HEK293 (cell line): Measurements from ENCODE around the gene PROSER3.

ENCODE experiments used
- EGR2 ChIP-seq: fragments of 450-650 bp; formaldehyde crosslinking; IDR thresholded peaks from 2 replicates; pipeline ENCODE4 v1.5.1; 2016; ENCODE audit warnings: low read depth, missing biosample characterization, missing genetic modification characterization
- GLI2 ChIP-seq: fragments of 450-650 bp; formaldehyde crosslinking; IDR thresholded peaks from 2 replicates; pipeline ENCODE4; 2017; ENCODE audit warnings: missing biosample characterization, missing genetic modification characterization, low read depth, borderline replicate concordance
- KLF16 ChIP-seq: fragments of 450-650 bp; formaldehyde crosslinking; IDR thresholded peaks from 2 replicates; pipeline ENCODE4 v1.5.1; 2017; ENCODE audit warnings: missing biosample characterization, missing genetic modification characterization
- PRDM1 ChIP-seq: fragments of 450-650 bp; formaldehyde crosslinking; IDR thresholded peaks from 2 replicates; pipeline ENCODE4; 2016; ENCODE audit warnings: missing biosample characterization, missing genetic modification characterization
- YY2 ChIP-seq: fragments of 450-650 bp; formaldehyde crosslinking; IDR thresholded peaks from 2 replicates; pipeline ENCODE4 v1.5.1; 2016; ENCODE audit warnings: missing biosample characterization, missing genetic modification characterization
- ZBTB17 ChIP-seq: fragments of 450-650 bp; formaldehyde crosslinking; IDR thresholded peaks from 2 replicates; pipeline ENCODE4 v1.5.1; 2016; ENCODE audit warnings: missing biosample characterization, missing genetic modification characterization
- ZBTB20 ChIP-seq: fragments of 450-650 bp; formaldehyde crosslinking; IDR thresholded peaks from 2 replicates; pipeline ENCODE4 v1.5.1; 2016; ENCODE audit warnings: missing biosample characterization, missing genetic modification characterization
- ZBTB8A ChIP-seq: fragments of 450-650 bp; formaldehyde crosslinking; IDR thresholded peaks from 2 replicates; pipeline ENCODE4 v1.5.1; 2016; ENCODE audit warnings: missing biosample characterization, missing genetic modification characterization
- ZFHX2 ChIP-seq: fragments of 450-650 bp; formaldehyde crosslinking; conservative IDR thresholded peaks from 2 replicates; pipeline ENCODE4 v1.5.1; 2016; ENCODE audit warnings: missing biosample characterization, missing genetic modification characterization
- ZNF157 ChIP-seq: fragments of 450-650 bp; formaldehyde crosslinking; IDR thresholded peaks from 2 replicates; pipeline ENCODE4 v1.5.1; 2016; ENCODE audit warnings: missing biosample characterization, missing genetic modification characterization
- ZNF2 ChIP-seq: fragments of 450-650 bp; formaldehyde crosslinking; IDR thresholded peaks from 2 replicates; pipeline ENCODE4 v1.5.1; 2016; ENCODE audit warnings: missing biosample characterization, missing genetic modification characterization
- ZNF544 ChIP-seq: fragments of 450-650 bp; formaldehyde crosslinking; IDR thresholded peaks from 2 replicates; pipeline ENCODE4 v1.5.0; 2017; ENCODE audit warnings: missing biosample characterization, missing genetic modification characterization
- ZNF548 ChIP-seq: fragments of 450-650 bp; formaldehyde crosslinking; IDR thresholded peaks from 2 replicates; pipeline ENCODE4 v1.5.1; 2016; ENCODE audit warnings: missing biosample characterization, missing genetic modification characterization
- ZNF571 ChIP-seq: fragments of 450-650 bp; formaldehyde crosslinking; IDR thresholded peaks from 2 replicates; pipeline ENCODE4 v1.5.0; 2017; ENCODE audit warnings: missing biosample characterization, missing genetic modification characterization
- ZNF621 ChIP-seq: fragments of 450-650 bp; formaldehyde crosslinking; IDR thresholded peaks from 2 replicates; pipeline ENCODE4 v1.5.1; 2017; ENCODE audit warnings: missing biosample characterization, missing genetic modification characterization
- ZNF624 ChIP-seq: fragments of 450-650 bp; formaldehyde crosslinking; IDR thresholded peaks from 2 replicates; pipeline ENCODE4 v1.5.1; 2017; ENCODE audit warnings: missing biosample characterization, missing genetic modification characterization
- ZNF629 ChIP-seq: fragments of 450-650 bp; formaldehyde crosslinking; IDR thresholded peaks from 2 replicates; pipeline ENCODE4 v1.5.1; 2017; ENCODE audit warnings: missing biosample characterization, missing genetic modification characterization
- ZNF76 ChIP-seq: fragments of 450-650 bp; formaldehyde crosslinking; IDR thresholded peaks from 2 replicates; pipeline ENCODE4; 2016; ENCODE audit warnings: low read depth, missing biosample characterization, missing genetic modification characterization, borderline replicate concordance
- ZNF768 ChIP-seq: fragments of 450-650 bp; formaldehyde crosslinking; IDR thresholded peaks from 2 replicates; pipeline ENCODE4 v1.5.1; 2018; ENCODE audit warnings: missing biosample characterization, mild to moderate bottlenecking, missing genetic modification characterization
- ZNF830 ChIP-seq: fragments of 450-650 bp; IDR thresholded peaks from 2 replicates; pipeline ENCODE4 v1.5.0; 2018; ENCODE audit warnings: missing biosample characterization, missing genetic modification characterization, low read depth, mild to moderate bottlenecking, moderate library complexity
- ZNF837 ChIP-seq: fragments of 450-650 bp; formaldehyde crosslinking; IDR thresholded peaks from 2 replicates; pipeline ENCODE4 v1.5.1; 2016; ENCODE audit warnings: missing biosample characterization, missing genetic modification characterization
- ZSCAN16 ChIP-seq: fragments of 450-650 bp; formaldehyde crosslinking; IDR thresholded peaks from 2 replicates; pipeline ENCODE4 v1.5.1; 2016; ENCODE audit warnings: missing biosample characterization, missing genetic modification characterization
- TF ChIP-seq, protein P1 (sequence below): fragments of 450-650 bp; formaldehyde crosslinking; IDR thresholded peaks from 2 replicates; pipeline ENCODE4 v1.5.1; 2016; ENCODE audit warnings: missing biosample characterization, missing genetic modification characterization
- TF ChIP-seq, protein P2 (sequence below): fragments of 450-650 bp; formaldehyde crosslinking; IDR thresholded peaks from 2 replicates; pipeline ENCODE4 v1.5.0; 2017; ENCODE audit warnings: missing biosample characterization, missing genetic modification characterization, borderline replicate concordance
- TF ChIP-seq, protein P3 (sequence below): fragments of 450-650 bp; formaldehyde crosslinking; optimal IDR thresholded peaks from 2 replicates; pipeline ENCODE3; 2016; ENCODE audit warnings: missing biosample characterization, mild to moderate bottlenecking, missing genetic modification characterization
- TF ChIP-seq, protein P4 (sequence below): fragments of 450-650 bp; formaldehyde crosslinking; IDR thresholded peaks from 2 replicates; pipeline ENCODE4 v1.5.1; 2017; ENCODE audit warnings: missing biosample characterization, missing genetic modification characterization
- TF ChIP-seq, protein P5 (sequence below): fragments of 450-650 bp; formaldehyde crosslinking; IDR thresholded peaks from 2 replicates; pipeline ENCODE4 v1.5.1; 2016; ENCODE audit warnings: missing biosample characterization, missing genetic modification characterization
- TF ChIP-seq, protein P6 (sequence below): fragments of 450-650 bp; IDR thresholded peaks from 2 replicates; pipeline ENCODE4 v1.5.1; 2018; ENCODE audit warnings: missing biosample characterization, mild to moderate bottlenecking, missing genetic modification characterization

Gene PROSER3

DNA sequence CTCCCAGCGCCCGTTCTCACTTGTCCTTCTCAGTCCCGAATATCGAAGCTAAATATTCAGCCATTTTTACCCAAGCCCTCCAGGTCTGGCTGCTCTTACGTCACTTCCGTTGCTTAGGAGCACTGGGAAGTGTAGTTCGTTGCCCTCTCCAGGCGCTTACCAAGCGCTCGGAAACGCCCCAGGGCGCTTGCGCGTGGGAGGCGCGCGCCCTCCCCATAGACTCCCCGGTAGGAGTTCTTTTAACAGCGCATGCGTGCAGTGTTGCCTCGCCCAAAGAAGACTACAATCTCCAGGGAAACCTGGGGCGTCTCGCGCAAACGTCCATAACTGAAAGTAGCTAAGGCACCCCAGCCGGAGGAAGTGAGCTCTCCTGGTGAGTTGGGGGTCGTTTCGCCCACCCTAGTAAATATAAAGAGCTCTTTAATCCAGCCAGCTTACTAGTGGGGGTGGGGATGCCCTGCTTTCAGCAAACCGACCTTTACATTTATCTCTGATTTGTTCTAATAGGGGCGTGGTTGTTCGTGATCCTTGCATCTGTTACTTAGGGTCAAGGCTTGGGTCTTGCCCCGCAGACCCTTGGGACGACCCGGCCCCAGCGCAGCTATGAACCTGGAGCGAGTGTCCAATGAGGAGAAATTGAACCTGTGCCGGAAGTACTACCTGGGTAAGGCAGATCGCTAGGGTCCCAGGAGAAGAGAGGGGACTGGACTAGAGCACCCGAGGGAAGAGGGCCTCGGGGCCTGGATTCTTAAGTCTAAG lies 12.5 kb upstream of the PROSER3 start, which contains the start of the genes PSENEN and U2AF1L4 (continued):
- TF ChIP-seq, protein P1, sequence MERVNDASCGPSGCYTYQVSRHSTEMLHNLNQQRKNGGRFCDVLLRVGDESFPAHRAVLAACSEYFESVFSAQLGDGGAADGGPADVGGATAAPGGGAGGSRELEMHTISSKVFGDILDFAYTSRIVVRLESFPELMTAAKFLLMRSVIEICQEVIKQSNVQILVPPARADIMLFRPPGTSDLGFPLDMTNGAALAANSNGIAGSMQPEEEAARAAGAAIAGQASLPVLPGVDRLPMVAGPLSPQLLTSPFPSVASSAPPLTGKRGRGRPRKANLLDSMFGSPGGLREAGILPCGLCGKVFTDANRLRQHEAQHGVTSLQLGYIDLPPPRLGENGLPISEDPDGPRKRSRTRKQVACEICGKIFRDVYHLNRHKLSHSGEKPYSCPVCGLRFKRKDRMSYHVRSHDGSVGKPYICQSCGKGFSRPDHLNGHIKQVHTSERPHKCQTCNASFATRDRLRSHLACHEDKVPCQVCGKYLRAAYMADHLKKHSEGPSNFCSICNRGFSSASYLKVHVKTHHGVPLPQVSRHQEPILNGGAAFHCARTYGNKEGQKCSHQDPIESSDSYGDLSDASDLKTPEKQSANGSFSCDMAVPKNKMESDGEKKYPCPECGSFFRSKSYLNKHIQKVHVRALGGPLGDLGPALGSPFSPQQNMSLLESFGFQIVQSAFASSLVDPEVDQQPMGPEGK (tag by site-specific recombination): peak; percentile 81
- TF ChIP-seq ZNF76 (tag by site-specific recombination) (peak; percentile 98), YY2 (tag by site-specific recombination) (peak; percentile 82), ZNF768 (tag by site-specific recombination) (no peak), ZSCAN16 (no peak), ZBTB17 (tag by site-specific recombination) (peak; percentile 89; the same call in 1 of the 2 replicates), ZNF830 (no peak), ZNF544 (tag by site-specific recombination) (no peak), ZFHX2 (tag by site-specific recombination) (peak; percentile 86), ZNF837 (no peak), KLF16 (tag by site-specific recombination) (no peak), ZNF2 (tag by site-specific recombination) (no peak), GLI2 (tag by site-specific recombination) (no peak), ZNF629 (tag by site-specific recombination) (peak; percentile 91), ZBTB20 (tag by site-specific recombination) (no peak), ZNF624 (tag by site-specific recombination) (no peak), ZNF621 (tag by site-specific recombination) (no peak), ZNF157 (tag by site-specific recombination) (no peak), ZNF548 (no peak), PRDM1 (tag by site-specific recombination) (peak; percentile 41), EGR2 (tag by site-specific recombination) (peak; percentile 79), ZNF571 (no peak), ZBTB8A (tag by site-specific recombination) (peak; percentile 89)
- TF ChIP-seq, protein P2, sequence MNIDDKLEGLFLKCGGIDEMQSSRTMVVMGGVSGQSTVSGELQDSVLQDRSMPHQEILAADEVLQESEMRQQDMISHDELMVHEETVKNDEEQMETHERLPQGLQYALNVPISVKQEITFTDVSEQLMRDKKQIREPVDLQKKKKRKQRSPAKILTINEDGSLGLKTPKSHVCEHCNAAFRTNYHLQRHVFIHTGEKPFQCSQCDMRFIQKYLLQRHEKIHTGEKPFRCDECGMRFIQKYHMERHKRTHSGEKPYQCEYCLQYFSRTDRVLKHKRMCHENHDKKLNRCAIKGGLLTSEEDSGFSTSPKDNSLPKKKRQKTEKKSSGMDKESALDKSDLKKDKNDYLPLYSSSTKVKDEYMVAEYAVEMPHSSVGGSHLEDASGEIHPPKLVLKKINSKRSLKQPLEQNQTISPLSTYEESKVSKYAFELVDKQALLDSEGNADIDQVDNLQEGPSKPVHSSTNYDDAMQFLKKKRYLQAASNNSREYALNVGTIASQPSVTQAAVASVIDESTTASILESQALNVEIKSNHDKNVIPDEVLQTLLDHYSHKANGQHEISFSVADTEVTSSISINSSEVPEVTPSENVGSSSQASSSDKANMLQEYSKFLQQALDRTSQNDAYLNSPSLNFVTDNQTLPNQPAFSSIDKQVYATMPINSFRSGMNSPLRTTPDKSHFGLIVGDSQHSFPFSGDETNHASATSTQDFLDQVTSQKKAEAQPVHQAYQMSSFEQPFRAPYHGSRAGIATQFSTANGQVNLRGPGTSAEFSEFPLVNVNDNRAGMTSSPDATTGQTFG: no peak
- TF ChIP-seq, protein P3, sequence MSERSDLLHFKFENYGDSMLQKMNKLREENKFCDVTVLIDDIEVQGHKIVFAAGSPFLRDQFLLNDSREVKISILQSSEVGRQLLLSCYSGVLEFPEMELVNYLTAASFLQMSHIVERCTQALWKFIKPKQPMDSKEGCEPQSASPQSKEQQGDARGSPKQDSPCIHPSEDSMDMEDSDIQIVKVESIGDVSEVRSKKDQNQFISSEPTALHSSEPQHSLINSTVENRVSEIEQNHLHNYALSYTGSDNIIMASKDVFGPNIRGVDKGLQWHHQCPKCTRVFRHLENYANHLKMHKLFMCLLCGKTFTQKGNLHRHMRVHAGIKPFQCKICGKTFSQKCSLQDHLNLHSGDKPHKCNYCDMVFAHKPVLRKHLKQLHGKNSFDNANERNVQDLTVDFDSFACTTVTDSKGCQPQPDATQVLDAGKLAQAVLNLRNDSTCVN (tag by site-specific recombination): peak; percentile 89
- TF ChIP-seq, protein P4, sequence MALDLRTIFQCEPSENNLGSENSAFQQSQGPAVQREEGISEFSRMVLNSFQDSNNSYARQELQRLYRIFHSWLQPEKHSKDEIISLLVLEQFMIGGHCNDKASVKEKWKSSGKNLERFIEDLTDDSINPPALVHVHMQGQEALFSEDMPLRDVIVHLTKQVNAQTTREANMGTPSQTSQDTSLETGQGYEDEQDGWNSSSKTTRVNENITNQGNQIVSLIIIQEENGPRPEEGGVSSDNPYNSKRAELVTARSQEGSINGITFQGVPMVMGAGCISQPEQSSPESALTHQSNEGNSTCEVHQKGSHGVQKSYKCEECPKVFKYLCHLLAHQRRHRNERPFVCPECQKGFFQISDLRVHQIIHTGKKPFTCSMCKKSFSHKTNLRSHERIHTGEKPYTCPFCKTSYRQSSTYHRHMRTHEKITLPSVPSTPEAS (tag by site-specific recombination): no peak
- TF ChIP-seq, protein P5, sequence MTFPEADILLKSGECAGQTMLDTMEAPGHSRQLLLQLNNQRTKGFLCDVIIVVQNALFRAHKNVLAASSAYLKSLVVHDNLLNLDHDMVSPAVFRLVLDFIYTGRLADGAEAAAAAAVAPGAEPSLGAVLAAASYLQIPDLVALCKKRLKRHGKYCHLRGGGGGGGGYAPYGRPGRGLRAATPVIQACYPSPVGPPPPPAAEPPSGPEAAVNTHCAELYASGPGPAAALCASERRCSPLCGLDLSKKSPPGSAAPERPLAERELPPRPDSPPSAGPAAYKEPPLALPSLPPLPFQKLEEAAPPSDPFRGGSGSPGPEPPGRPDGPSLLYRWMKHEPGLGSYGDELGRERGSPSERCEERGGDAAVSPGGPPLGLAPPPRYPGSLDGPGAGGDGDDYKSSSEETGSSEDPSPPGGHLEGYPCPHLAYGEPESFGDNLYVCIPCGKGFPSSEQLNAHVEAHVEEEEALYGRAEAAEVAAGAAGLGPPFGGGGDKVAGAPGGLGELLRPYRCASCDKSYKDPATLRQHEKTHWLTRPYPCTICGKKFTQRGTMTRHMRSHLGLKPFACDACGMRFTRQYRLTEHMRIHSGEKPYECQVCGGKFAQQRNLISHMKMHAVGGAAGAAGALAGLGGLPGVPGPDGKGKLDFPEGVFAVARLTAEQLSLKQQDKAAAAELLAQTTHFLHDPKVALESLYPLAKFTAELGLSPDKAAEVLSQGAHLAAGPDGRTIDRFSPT: no peak
- TF ChIP-seq, protein P6, sequence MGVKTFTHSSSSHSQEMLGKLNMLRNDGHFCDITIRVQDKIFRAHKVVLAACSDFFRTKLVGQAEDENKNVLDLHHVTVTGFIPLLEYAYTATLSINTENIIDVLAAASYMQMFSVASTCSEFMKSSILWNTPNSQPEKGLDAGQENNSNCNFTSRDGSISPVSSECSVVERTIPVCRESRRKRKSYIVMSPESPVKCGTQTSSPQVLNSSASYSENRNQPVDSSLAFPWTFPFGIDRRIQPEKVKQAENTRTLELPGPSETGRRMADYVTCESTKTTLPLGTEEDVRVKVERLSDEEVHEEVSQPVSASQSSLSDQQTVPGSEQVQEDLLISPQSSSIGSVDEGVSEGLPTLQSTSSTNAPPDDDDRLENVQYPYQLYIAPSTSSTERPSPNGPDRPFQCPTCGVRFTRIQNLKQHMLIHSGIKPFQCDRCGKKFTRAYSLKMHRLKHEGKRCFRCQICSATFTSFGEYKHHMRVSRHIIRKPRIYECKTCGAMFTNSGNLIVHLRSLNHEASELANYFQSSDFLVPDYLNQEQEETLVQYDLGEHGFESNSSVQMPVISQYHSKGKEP (tag by site-specific recombination): no peak
